Measurements from ENCODE around the gene PRKAR2A. TPM values are rescaled to one million over a fixed set of nuclear protein-coding genes. Genes with fewer than 3 reads are reported as not detected.

PRKAR2A gene
- total RNA-seq, result 22.0 and 30.3 TPM in 2 replicates

GRCh38 chr3:48847504-48848423 lies at the start of gene PRKAR2A:
PRKAR2A (minus strand) TSS chr3:48847874; CDS start chr3:48847596, 278 bp downstream.

GRCh38 chr3:48716982-48717746 lies 130.5 kb downstream of the PRKAR2A start, which contains the start of gene IP6K2:
IP6K2 (minus strand) TSS chr3:48717221; CDS start chr3:48695291, 21,930 bp downstream.

Other genes starting within 250 kb of the PRKAR2A start
- 388 and 454 TPM in 2 replicates for gene UQCRC1, start 238.2 kb downstream of the PRKAR2A start, total RNA-seq
- not detected in 2 replicates for gene TMEM89, start 226.1 kb downstream of the PRKAR2A start, total RNA-seq
- gene SLC26A6, start 212.4 kb downstream of the PRKAR2A start, total RNA-seq, result 19.7 and 73.9 TPM in 2 replicates
- gene CELSR3, start 185.0 kb downstream of the PRKAR2A start, total RNA-seq, result 2.8 and 5.0 TPM in 2 replicates
- 29.9 and 38.8 TPM in 2 replicates for gene NCKIPSD, start 162.0 kb downstream of the PRKAR2A start, total RNA-seq
- gene IP6K2, start 130.7 kb downstream of the PRKAR2A start, total RNA-seq, result 44.0 and 69.0 TPM in 2 replicates
- gene SLC25A20, start 51.0 kb upstream of the PRKAR2A start, total RNA-seq, result 8.9 and 12.7 TPM in 2 replicates
- gene ARIH2, start 71.0 kb upstream of the PRKAR2A start, total RNA-seq, result 52.2 and 85.2 TPM in 2 replicates
- 16.5 and 45.8 TPM in 2 replicates for gene P4HTM, start 142.4 kb upstream of the PRKAR2A start, total RNA-seq
- gene WDR6, start 159.5 kb upstream of the PRKAR2A start, total RNA-seq, result 59.0 and 86.9 TPM in 2 replicates
- gene DALRD3, start 170.7 kb upstream of the PRKAR2A start, total RNA-seq, result 34.3 and 64.6 TPM in 2 replicates
- 111 and 275 TPM in 2 replicates for gene NDUFAF3, start 174.2 kb upstream of the PRKAR2A start, total RNA-seq
- gene IMPDH2, start 181.5 kb upstream of the PRKAR2A start, total RNA-seq, result 248 and 350 TPM in 2 replicates
- gene QRICH1, start 246.2 kb upstream of the PRKAR2A start, total RNA-seq, result 63.8 and 100 TPM in 2 replicates

Data from epithelial cell of alveolus of lung (primary cell).